ENCODE data around the gene SKIC8.

The SKIC8 gene

DNA sequence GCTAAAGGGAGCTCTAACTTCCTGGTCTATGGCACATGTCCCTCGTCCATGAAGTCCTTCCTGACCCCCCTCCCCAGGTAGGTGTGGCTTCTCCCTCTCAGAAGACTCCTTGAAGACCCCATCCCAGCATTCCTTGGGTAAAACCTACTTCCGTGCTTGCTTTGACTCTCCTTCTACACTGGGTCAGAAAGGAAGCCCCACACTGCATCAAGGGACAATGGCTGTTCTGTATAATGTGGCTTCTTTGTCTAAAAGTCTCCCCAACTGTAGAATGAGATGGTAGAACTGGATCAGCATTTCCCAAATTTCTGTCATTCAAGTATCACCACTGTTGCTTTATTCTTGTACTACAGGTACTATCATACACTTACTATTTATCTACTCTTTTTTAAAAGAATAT, 38.9 kb downstream of the SKIC8 start:
- TF ChIP-seq, protein P1, sequence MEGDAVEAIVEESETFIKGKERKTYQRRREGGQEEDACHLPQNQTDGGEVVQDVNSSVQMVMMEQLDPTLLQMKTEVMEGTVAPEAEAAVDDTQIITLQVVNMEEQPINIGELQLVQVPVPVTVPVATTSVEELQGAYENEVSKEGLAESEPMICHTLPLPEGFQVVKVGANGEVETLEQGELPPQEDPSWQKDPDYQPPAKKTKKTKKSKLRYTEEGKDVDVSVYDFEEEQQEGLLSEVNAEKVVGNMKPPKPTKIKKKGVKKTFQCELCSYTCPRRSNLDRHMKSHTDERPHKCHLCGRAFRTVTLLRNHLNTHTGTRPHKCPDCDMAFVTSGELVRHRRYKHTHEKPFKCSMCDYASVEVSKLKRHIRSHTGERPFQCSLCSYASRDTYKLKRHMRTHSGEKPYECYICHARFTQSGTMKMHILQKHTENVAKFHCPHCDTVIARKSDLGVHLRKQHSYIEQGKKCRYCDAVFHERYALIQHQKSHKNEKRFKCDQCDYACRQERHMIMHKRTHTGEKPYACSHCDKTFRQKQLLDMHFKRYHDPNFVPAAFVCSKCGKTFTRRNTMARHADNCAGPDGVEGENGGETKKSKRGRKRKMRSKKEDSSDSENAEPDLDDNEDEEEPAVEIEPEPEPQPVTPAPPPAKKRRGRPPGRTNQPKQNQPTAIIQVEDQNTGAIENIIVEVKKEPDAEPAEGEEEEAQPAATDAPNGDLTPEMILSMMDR (conservative IDR thresholded peaks at IDR 0.05), result no peak
- no peak overlapping the region for H3K27ac ChIP-seq

DNA sequence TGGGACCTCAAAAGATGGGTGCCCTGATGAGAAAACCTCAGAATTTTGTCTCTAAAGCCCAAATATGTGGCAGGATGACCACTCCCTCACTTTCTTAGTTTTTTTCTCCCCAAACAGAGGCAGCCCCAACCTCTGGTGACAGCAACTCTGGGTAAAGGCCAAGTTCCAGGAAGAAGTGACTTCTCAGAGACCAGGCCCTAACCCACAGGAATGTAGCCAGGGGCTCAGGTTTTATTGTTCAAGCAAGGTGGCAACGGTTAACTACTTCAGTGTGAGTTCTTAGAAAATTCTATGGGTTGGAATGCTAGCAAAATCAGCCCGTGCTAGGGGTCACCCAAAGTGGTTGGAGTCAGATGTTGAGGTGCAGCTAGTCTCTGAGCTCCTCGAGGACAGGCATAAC, 40.2 kb downstream of the SKIC8 start:
- no peak for TF ChIP-seq ZFX (IDR thresholded peaks at IDR 0.05)
- TF ChIP-seq, protein P1 (conservative IDR thresholded peaks at IDR 0.05), result no peak
- H3K27ac ChIP-seq, result no peak overlapping the region

DNA sequence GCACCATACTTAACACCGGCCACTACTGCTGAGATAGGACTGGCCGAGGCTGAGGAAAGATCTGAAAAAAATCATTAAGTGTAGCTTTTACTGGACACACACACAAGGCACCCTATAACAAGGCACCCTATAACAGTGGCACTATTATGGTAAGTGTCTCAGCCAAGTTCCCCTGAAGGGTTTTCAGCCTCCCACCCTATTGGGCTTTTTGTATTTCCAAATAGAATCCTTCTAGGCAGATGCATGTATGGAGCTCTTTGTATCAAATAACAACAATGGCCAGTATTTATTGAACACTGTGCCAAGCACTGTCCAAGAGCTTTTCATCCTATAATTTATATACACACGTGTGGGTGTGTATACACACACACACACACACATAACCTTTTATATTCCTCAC, 41.7 kb downstream of the SKIC8 start:
- TF ChIP-seq ZFX (IDR thresholded peaks at IDR 0.05), result no peak
- TF ChIP-seq, protein P1 (conservative IDR thresholded peaks at IDR 0.05), result no peak

DNA sequence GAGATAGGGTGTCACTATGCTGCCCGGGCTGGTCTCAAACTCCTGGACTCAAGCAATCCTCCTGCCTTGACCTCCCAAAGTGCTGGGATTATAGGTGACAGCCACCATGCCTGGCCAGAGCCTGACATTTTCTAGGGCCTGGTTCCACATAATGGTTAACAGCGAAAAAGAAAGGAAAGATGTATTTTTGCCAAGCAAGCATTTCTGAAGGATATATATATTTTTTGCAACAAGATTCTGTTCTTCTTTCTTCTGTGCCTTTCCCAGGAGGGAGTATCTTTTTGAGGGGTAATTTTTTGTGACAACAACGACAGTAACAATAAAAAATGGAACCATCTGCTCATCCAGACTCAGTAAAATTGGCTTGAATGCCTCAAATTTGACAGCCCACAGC, 43.4 kb downstream of the SKIC8 start:
- TF ChIP-seq, protein P1 (conservative IDR thresholded peaks at IDR 0.05), result no peak
- no peak for TF ChIP-seq ZFX (IDR thresholded peaks at IDR 0.05)

More for the DNA sequence above, 41.7 kb downstream of the SKIC8 start:
- H3K27ac ChIP-seq, result no peak overlapping the region

DNA sequence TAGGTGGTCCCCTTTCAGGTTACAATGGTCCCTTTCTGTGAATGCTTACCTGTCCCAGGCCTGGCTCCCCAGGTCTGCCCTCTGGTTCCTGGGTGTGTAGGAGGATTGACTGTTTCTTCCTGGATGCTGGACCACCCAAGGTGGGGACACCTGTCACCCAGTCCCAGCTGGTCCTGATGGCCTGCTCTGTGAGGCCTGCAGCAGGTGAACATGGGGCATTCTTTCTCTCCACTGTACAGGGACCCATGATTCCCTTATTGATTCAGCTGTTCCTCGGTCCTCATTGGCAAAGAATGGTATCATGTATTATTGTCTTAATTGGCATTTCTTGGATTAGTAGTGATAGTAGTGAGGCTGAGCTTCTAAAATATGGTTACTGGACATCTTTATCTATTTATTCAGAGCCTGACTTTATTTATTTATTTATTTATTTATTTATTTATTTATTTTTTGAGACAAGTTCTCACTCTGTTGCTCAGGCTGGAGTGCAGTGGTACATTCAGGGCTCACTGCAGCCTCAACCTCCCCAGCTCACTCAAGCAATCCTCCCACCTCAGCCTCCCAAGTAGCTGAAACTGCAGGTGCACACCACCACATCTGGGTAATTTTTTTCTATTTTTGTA, 43.9 kb downstream of the SKIC8 start:
- H3K27ac ChIP-seq, result no peak overlapping the region
- no peak for TF ChIP-seq ZFX (IDR thresholded peaks at IDR 0.05)
- TF ChIP-seq, protein P1 (conservative IDR thresholded peaks at IDR 0.05), result no peak

More for the DNA sequence above, 43.4 kb downstream of the SKIC8 start:
- H3K27ac ChIP-seq, result no peak overlapping the region

DNA sequence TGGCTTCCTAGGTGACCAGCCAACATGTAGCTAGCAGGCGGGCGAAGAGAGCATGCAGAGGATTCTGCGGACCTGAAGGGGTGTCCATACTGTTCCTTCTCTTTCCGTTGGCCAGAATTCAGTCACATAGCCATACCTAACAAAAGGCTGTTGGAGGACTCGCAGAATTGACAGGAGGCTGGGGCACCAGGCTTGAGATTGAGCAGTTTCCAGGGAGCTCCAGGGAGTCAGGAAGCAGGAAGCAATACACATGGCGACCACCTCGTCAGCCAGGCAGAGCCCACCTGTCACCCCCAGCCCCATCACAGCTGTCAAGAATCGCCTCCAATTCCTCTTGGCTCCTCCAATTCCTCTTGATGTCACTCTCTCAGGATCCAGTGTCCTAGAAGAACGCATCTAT, 48.3 kb downstream of the SKIC8 start:
- TF ChIP-seq ZFX (IDR thresholded peaks at IDR 0.05), result no peak
- TF ChIP-seq, protein P1 (conservative IDR thresholded peaks at IDR 0.05), result no peak
- H3K27ac ChIP-seq, result no peak overlapping the region

DNA sequence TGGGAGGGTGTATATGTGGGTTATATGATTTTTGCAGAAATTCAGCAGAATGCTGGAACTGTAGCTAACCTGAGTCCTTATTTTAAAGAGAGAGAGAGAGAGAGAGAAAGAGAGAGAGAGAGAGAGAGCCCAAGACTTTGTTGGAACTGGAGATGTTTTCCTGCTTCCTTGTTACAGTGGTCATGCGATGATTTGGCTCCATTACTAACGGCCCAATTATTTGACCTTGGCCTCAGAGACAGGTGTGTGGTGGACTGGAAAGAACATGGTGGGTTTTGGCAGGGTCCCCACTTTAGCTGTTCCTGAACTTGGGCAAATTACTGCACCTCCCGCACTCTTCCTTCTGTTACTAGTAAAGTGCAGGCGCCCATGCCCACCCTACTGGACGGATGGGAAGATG, 50.3 kb downstream of the SKIC8 start:
- H3K27ac ChIP-seq, result 0 out of 2 replicates have a peak overlapping the region, but pooled peaks have one; percentile 7
- TF ChIP-seq ZFX (IDR thresholded peaks at IDR 0.05), result no peak
- TF ChIP-seq, protein P1 (conservative IDR thresholded peaks at IDR 0.05), result no peak
